Ishikawa (cell line): ENCODE measurements around the gene JUNB.

ENCODE experiments used
- CEBPB ChIP-seq: IDR thresholded peaks from 2 replicates; pipeline ENCODE4 v1.6.1; 2012
- CREB1 ChIP-seq: IDR thresholded peaks from 2 replicates; pipeline ENCODE4 v1.6.1; 2012; ENCODE audit warnings: low read depth
- EGR1 ChIP-seq: IDR thresholded peaks from 2 replicates; pipeline ENCODE4 v1.6.1; 2012
- EP300 ChIP-seq: IDR thresholded peaks from 2 replicates; pipeline ENCODE4 v1.6.1; 2012; ENCODE audit warnings: borderline replicate concordance
- RAD21 ChIP-seq: IDR thresholded peaks from 2 replicates; pipeline ENCODE4 v1.6.1; 2012; ENCODE audit warnings: low read depth
- TAF1 ChIP-seq: IDR thresholded peaks from 2 replicates; pipeline ENCODE4 v1.6.1; 2012; ENCODE audit warnings: low read depth, mild to moderate bottlenecking
- TCF12 ChIP-seq: IDR thresholded peaks from 2 replicates; pipeline ENCODE4 v1.6.1; 2012; ENCODE audit warnings: low read depth
- YY1 ChIP-seq: IDR thresholded peaks from 2 replicates; pipeline ENCODE4 v1.6.1; 2012; ENCODE audit warnings: low read depth
- TF ChIP-seq, protein P1 (sequence below): IDR thresholded peaks from 2 replicates; pipeline ENCODE4 v1.6.1; 2012; ENCODE audit warnings: low read depth, mild to moderate bottlenecking

DNA sequence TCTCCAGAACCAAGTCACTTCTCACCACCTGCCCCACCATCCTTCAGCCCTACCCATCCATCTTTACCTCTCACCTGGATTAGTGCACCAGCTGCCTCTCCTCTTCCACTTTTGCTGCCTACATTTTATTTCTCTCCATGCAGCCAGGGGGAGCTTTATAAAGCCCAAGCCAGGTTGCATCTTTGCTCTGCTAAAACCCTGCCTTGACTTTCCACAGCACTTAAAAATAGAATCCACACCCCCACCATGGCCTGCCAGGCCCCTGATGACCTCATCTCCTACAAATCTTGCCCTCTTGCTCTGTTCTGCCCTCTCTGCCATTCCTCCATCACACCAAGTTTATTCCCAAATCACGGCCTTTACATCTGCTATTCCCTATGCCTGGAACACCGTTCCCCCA lies 17.7 kb upstream of the JUNB start:
- TF ChIP-seq TAF1, result no peak
- TF ChIP-seq YY1, result no peak
- no peak for TF ChIP-seq RAD21
- TF ChIP-seq CEBPB, result no peak
- TF ChIP-seq CREB1, result no peak
- no peak for TF ChIP-seq EGR1
- TF ChIP-seq EP300, result no peak
- TF ChIP-seq, protein P1, sequence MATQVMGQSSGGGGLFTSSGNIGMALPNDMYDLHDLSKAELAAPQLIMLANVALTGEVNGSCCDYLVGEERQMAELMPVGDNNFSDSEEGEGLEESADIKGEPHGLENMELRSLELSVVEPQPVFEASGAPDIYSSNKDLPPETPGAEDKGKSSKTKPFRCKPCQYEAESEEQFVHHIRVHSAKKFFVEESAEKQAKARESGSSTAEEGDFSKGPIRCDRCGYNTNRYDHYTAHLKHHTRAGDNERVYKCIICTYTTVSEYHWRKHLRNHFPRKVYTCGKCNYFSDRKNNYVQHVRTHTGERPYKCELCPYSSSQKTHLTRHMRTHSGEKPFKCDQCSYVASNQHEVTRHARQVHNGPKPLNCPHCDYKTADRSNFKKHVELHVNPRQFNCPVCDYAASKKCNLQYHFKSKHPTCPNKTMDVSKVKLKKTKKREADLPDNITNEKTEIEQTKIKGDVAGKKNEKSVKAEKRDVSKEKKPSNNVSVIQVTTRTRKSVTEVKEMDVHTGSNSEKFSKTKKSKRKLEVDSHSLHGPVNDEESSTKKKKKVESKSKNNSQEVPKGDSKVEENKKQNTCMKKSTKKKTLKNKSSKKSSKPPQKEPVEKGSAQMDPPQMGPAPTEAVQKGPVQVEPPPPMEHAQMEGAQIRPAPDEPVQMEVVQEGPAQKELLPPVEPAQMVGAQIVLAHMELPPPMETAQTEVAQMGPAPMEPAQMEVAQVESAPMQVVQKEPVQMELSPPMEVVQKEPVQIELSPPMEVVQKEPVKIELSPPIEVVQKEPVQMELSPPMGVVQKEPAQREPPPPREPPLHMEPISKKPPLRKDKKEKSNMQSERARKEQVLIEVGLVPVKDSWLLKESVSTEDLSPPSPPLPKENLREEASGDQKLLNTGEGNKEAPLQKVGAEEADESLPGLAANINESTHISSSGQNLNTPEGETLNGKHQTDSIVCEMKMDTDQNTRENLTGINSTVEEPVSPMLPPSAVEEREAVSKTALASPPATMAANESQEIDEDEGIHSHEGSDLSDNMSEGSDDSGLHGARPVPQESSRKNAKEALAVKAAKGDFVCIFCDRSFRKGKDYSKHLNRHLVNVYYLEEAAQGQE, result no peak
- no peak for TF ChIP-seq TCF12
